ENCODE measurements around the gene CD244.

GRCh38 chr1:160794376-160794775, 68.3 kb downstream of the CD244 start:
- TF ChIP-seq CTCF (IDR thresholded peaks at IDR 0.05; ENCODE audit: poor library complexity) (no peak), EZH2 (IDR thresholded peaks at IDR 0.05; ENCODE audit: borderline replicate concordance) (no peak), EZH2phosphoT487 (IDR thresholded peaks at IDR 0.05; ENCODE audit: low read depth, severe bottlenecking, unreplicated experiment) (no peak)

Data from hepatocyte (in vitro differentiated cells).